HepG2 (cell line): ENCODE data around the gene PRAMEF12. TPM values are rescaled to one million over a fixed set of nuclear protein-coding genes. Genes with fewer than 3 reads are reported as not detected.

Source experiments
- ATAC-seq: fragments of 200-7000 bp; cut with Tn5 transposase; 3 replicates; pipeline ENCODE4 v1.9.1; 2020; ENCODE audit warnings: mild to moderate bottlenecking, moderate library complexity
- BruUV-seq: library from RNA; stranded (reverse); fragments of 400-500 nt; replicated peaks from 2 replicates; lab custom pipeline; 2021; lab: Mats Ljungman, UMichigan
- CTCF ChIA-PET: fragments of 300-600 bp; formaldehyde crosslinking; extraction: SDS; loops from one replicate; lab custom pipeline; 2021; ENCODE audit warnings: low total read pairs, inconsistent platforms, low intra/inter-chr PET ratio; lab: Yijun Ruan, JAX
- POLR2A ChIA-PET: fragments of 350-600 bp; sonication (Branson Sonifier 250); formaldehyde crosslinking; loops from one replicate; lab custom pipeline; 2020; ENCODE audit warnings: antibody characterized with exemption, inconsistent platforms; lab: Yijun Ruan, JAX
- DNase-seq: peaks from one replicate; pipeline ENCODE4 v3.0.0-alpha.2; 2015; ENCODE audit warnings: low spot score
- FAIRE-seq: peaks from 3 replicates; lab custom pipeline; 2011; peaks lifted over from hg19 to GRCh38; lab: Jason Lieb, UNC
- H2AFZ ChIP-seq: one replicate; pipeline ENCODE4 v1.6.1; 2011; ENCODE audit warnings: low read length, inconsistent platforms
- H3K27ac ChIP-seq: fragments of 300-600 bp; 3 replicates; pipeline ENCODE4 v1.8.0; 2011; ENCODE audit warnings: mixed run types, mild to moderate bottlenecking, mixed read lengths, low read length, inconsistent platforms; ENCODE audit not compliant: insufficient read depth; ENCODE audit errors: extremely low read length
- H3K27me3 ChIP-seq, 2 experiments: fragments of 200-600 bp in 1 of 2; 2 replicates in 1 of 2; 3 replicates in 1 of 2; pipeline versions ENCODE4 v1.6.0 to v1.8.0; 2011; ENCODE audit warnings: low read length in 2 of 2, mild to moderate bottlenecking in 2 of 2, moderate library complexity in 2 of 2, inconsistent platforms in 1 of 2; ENCODE audit not compliant: insufficient read depth in 2 of 2, control insufficient read depth in 1 of 2
- H3K36me3 ChIP-seq, 2 experiments: fragments of 200-600 bp in 1 of 2; replicated peaks in 1 of 2; 2 replicates in 1 of 2; 3 replicates in 1 of 2; pipeline versions ENCODE4 v1.5.1 to v1.8.0; 2011; ENCODE audit warnings: low read length in 2 of 2, inconsistent platforms in 1 of 2; ENCODE audit not compliant: insufficient read depth in 2 of 2, control insufficient read depth in 1 of 2
- H3K4me1 ChIP-seq: 2 replicates; pipeline ENCODE4 v1.5.1; 2012; ENCODE audit warnings: low read length, inconsistent platforms; ENCODE audit not compliant: insufficient read depth
- H3K4me2 ChIP-seq: 2 replicates; pipeline ENCODE4 v1.6.0; 2011; ENCODE audit warnings: low read depth, low read length, inconsistent platforms
- H3K4me3 ChIP-seq, 3 experiments: fragments of 200-600 bp in 1 of 3; sonication (generic), shearing (Covaris generic) in 1 of 3; replicated peaks in 1 of 3; 2 replicates each; pipeline ENCODE4 v1.5.1; 2011 to 2016; ENCODE audit warnings: low read length in 3 of 3, inconsistent platforms in 2 of 3, low read depth in 2 of 3, mild to moderate bottlenecking in 2 of 3, control low read depth in 1 of 3, mixed read lengths in 1 of 3; ENCODE audit not compliant: insufficient read depth in 1 of 3
- H3K79me2 ChIP-seq: one replicate; pipeline ENCODE4 v1.6.1; 2011; ENCODE audit warnings: low read length, inconsistent platforms; ENCODE audit not compliant: insufficient read depth
- H3K9ac ChIP-seq: 2 replicates; pipeline ENCODE4 v1.6.0; 2011; ENCODE audit warnings: mild to moderate bottlenecking, low read depth, low read length, inconsistent platforms; ENCODE audit not compliant: insufficient read depth
- H3K9me3 ChIP-seq: 2 replicates; pipeline ENCODE4 v1.5.1; 2012; ENCODE audit warnings: mild to moderate bottlenecking, low read length
- H4K20me1 ChIP-seq: 2 replicates; pipeline ENCODE4 v1.6.0; 2011; ENCODE audit warnings: inconsistent platforms, mild to moderate bottlenecking, low read length, moderate library complexity; ENCODE audit not compliant: insufficient read depth
- ATF6 ChIP-seq: sonication (generic); formaldehyde crosslinking; conservative IDR thresholded peaks from 2 replicates; pipeline ENCODE4 v1.4.0; 2020; ENCODE audit warnings: missing genetic modification reagents
- BCLAF1 ChIP-seq: fragments of 450-650 bp; IDR thresholded peaks from 2 replicates; pipeline ENCODE4 v1.6.1; 2017; ENCODE audit warnings: mild to moderate bottlenecking
- EP300 ChIP-seq, 3 experiments: sonication (generic) in 1 of 3; formaldehyde crosslinking in 1 of 3; IDR thresholded peaks; 2 replicates each; pipeline versions ENCODE4 v1.5.1 to v1.6.1; 2011 to 2020; ENCODE audit warnings: low read depth in 2 of 3, low read length in 2 of 3, borderline replicate concordance in 1 of 3, improper control_type of control experiment in 1 of 3, mild to moderate bottlenecking in 1 of 3, missing genetic modification reagents in 1 of 3, moderate library complexity in 1 of 3
- HNF1B ChIP-seq: sonication (generic); formaldehyde crosslinking; IDR thresholded peaks from 2 replicates; pipeline ENCODE4 v1.5.1; 2020; ENCODE audit warnings: mild to moderate bottlenecking, moderate library complexity, missing genetic modification reagents
- KDM2A ChIP-seq: sonication (generic); formaldehyde crosslinking; IDR thresholded peaks from 2 replicates; pipeline ENCODE4 v1.4.0; 2020; ENCODE audit warnings: low read depth, missing genetic modification reagents, borderline replicate concordance
- MYPOP ChIP-seq: sonication (generic); formaldehyde crosslinking; IDR thresholded peaks from 2 replicates; pipeline ENCODE4 v1.8.1; 2023; ENCODE audit warnings: mild to moderate bottlenecking, moderate library complexity, missing genetic modification reagents
- NR2F6 ChIP-seq, 2 experiments: IDR thresholded peaks; 2 replicates each; pipeline ENCODE4 v1.6.1; 2016; ENCODE audit warnings: antibody characterized with exemption in 1 of 2, mild to moderate bottlenecking in 1 of 2
- SRF ChIP-seq: IDR thresholded peaks from 2 replicates; pipeline ENCODE4 v1.6.1; 2011; ENCODE audit warnings: mild to moderate bottlenecking, low read depth, low read length, moderate library complexity
- TOE1 ChIP-seq: sonication (generic); formaldehyde crosslinking; IDR thresholded peaks from 2 replicates; pipeline ENCODE4 v1.4.0; 2020; ENCODE audit warnings: mild to moderate bottlenecking, missing genetic modification reagents
- ZNF121 ChIP-seq: sonication (generic); formaldehyde crosslinking; IDR thresholded peaks from 2 replicates; pipeline ENCODE4 v1.5.0; 2020; ENCODE audit warnings: mild to moderate bottlenecking, missing genetic modification reagents
- ZNF280D ChIP-seq: sonication (generic); formaldehyde crosslinking; IDR thresholded peaks from 2 replicates; pipeline ENCODE4 v1.5.1; 2020; ENCODE audit warnings: mild to moderate bottlenecking, missing genetic modification reagents
- ZNF354B ChIP-seq: sonication (generic); formaldehyde crosslinking; IDR thresholded peaks from 2 replicates; pipeline ENCODE4 v1.8.0; 2022; ENCODE audit warnings: mild to moderate bottlenecking, missing genetic modification reagents
- ZNF496 ChIP-seq: sonication (generic); formaldehyde crosslinking; IDR thresholded peaks from 2 replicates; pipeline ENCODE4 v1.8.1; 2023; ENCODE audit warnings: mild to moderate bottlenecking, moderate library complexity, missing genetic modification reagents; ENCODE audit not compliant: insufficient replicate concordance
- WGBS: methylation state at CpG from one replicate; pipeline ENCODE4 v1.1.6; 2017; ENCODE audit warnings: low lambda C conversion rate; 5-methylcytosine and 5-hydroxymethylcytosine counted together
- in situ Hi-C: cut with HindIII; loops from 2 replicates; pipeline ENCODE4 v1.10.0; 2017; ENCODE audit warnings: low pct_unique_long_range_greater_than_20kb; ENCODE audit not compliant: extremely low pct_ligation_motif_present
- intact Hi-C: fragments of 100-400 bp; cut with micrococcal nuclease; formaldehyde crosslinking; loops from one replicate; pipeline ENCODE4 v1.10.0; 2022; ENCODE audit not compliant: unreplicated experiment
- polyA plus RNA-seq, 8 experiments: library from polyadenylated mRNA; depleted of rRNA in 3 of 8; stranded (reverse) in 7 of 8; unstranded in 1 of 8; fragments of >200 nt; fragmentation: Illumina TruSeq in 4 of 8; extraction: Trizol in 4 of 8; gene quantifications; 2 replicates each; pipeline versions ENCODE4 v1.2.1 to v1.2.3, GENCODE V29; 2011 to 2016; ENCODE audit warnings: low read depth in 4 of 8, missing spikeins in 1 of 8, mixed read lengths in 1 of 8; ENCODE audit not compliant: insufficient read depth in 1 of 8
- total RNA-seq, 5 experiments: library from RNA; depleted of rRNA; stranded (reverse); fragments of >200 nt; fragmentation: Illumina TruSeq; extraction: Trizol; gene quantifications; 2 replicates each; pipeline ENCODE4 v1.2.3, GENCODE V29; 2016; ENCODE audit warnings: low read depth in 1 of 5

PRAMEF12 gene
- total and polyA plus RNA-seq, 2 of the 13 experiments (the other 11 are each of a cell fraction or from before 2014, with no cell fraction given), result not detected

- ATAC-seq, result no peak
- H3K4me2 ChIP-seq, result no peak overlapping the region
- no peaks in the 10 kb centered on the region for H3K9me3 ChIP-seq
- intact Hi-C loops, result no loop called here
- no peak overlapping the region for H3K4me3 ChIP-seq
- H3K27ac ChIP-seq, result no peak overlapping the region
- in situ Hi-C loops, result no loop called here
- H3K4me1 ChIP-seq, result no peaks in the 10 kb centered on the region
- WGBS, result 7% methylated on average over 3 of the region's 3 CpGs
- H3K79me2 ChIP-seq, result no peaks in the 10 kb centered on the region
- no peak overlapping the region for H3K9ac ChIP-seq
- POLR2A ChIA-PET, result no interaction called here
- H2AFZ ChIP-seq, result no peak overlapping the region
- H3K27me3 ChIP-seq, result no peaks in the 10 kb centered on the region
- no peaks in the 10 kb centered on the region for H3K36me3 ChIP-seq
- BruUV-seq, result no TSS peak
- FAIRE-seq, result no peak
- DNase-seq, result no peak
- CTCF ChIA-PET, result no interaction called here
- no peaks in the 10 kb centered on the region for H4K20me1 ChIP-seq
- no peak for TF ChIP-seq MYPOP (CRISPR knock-in tag)
- peak; percentile 74 for TF ChIP-seq ZNF121
- no peak for TF ChIP-seq SRF
- TF ChIP-seq EP300 (IDR thresholded peaks at IDR 0.05; ENCODE audit: low read depth in 2 of 2, low read length in 2 of 2), result no peak
- TF ChIP-seq EP300 (CRISPR knock-in tag; IDR thresholded peaks at IDR 0.05; ENCODE audit: borderline replicate concordance), result no peak
- TF ChIP-seq HNF1B (CRISPR knock-in tag), result no peak
- no peak for TF ChIP-seq BCLAF1
- TF ChIP-seq KDM2A, result no peak
- TF ChIP-seq ZNF280D, result no peak
- TF ChIP-seq TOE1 (CRISPR knock-in tag), result no peak
- TF ChIP-seq ZNF354B (CRISPR knock-in tag), result no peak
- no peak for TF ChIP-seq ATF6 (CRISPR knock-in tag)
- no peak for TF ChIP-seq ZNF496 (CRISPR knock-in tag)
- 0 out of 2 replicates have a peak, but pooled peaks have one; percentile 9 for TF ChIP-seq NR2F6 (IDR thresholded peaks at IDR 0.05)
- no peak for TF ChIP-seq NR2F6 (CRISPR knock-in tag; IDR thresholded peaks at IDR 0.05)
Measured at GRCh38 chr1:12741946-12742345, 31.6 kb upstream of the PRAMEF12 start.
